SK-N-SH (cell line): ENCODE results near the gene SLC22A6. TPM values are rescaled to one million over a fixed set of nuclear protein-coding genes. Genes with fewer than 3 reads are reported as not detected.

ENCODE experiments used
- CTCF ChIA-PET: fragments of 300-600, 350-600 bp; formaldehyde crosslinking; extraction: SDS; loops from one replicate; lab custom pipeline; 2021; lab: Yijun Ruan, JAX
- POLR2A ChIA-PET: fragments of 350-600 bp; sonication (Branson Sonifier 250); formaldehyde crosslinking; extraction: SDS; loops from one replicate; lab custom pipeline; 2020; ENCODE audit warnings: antibody characterized with exemption, inconsistent platforms; lab: Yijun Ruan, JAX
- DNase-seq: peaks from one replicate; pipeline ENCODE4 v3.0.0; 2012
- H2AFZ ChIP-seq: fragments of 200-600 bp; sonication (generic); 2 replicates; pipeline ENCODE4 v1.8.1; 2016; ENCODE audit warnings: antibody characterized with exemption, mild to moderate bottlenecking, low read depth
- H3F3A ChIP-seq: fragments of 200-600 bp; sonication (generic); replicated peaks from 2 replicates; pipeline ENCODE3; 2016; ENCODE audit warnings: antibody characterized with exemption, mild to moderate bottlenecking; ENCODE audit not compliant: insufficient read depth
- H3K27ac ChIP-seq, 2 experiments: fragments of 200-500 bp in 1 of 2; fragments of 200-600 bp in 1 of 2; sonication (Bioruptor generic) in 1 of 2; sonication (generic), shearing (Covaris generic) in 1 of 2; 2 replicates each; pipeline versions ENCODE4 v1.5.1 to v1.6.1; 2014 to 2016; ENCODE audit warnings: low read depth in 2 of 2, inconsistent platforms in 1 of 2, low read length in 1 of 2, mild to moderate bottlenecking in 1 of 2, mixed read lengths in 1 of 2
- H3K27me3 ChIP-seq: fragments of 200-600 bp; sonication (generic), shearing (Covaris generic); 2 replicates; pipeline ENCODE4 v1.6.1; 2016; ENCODE audit warnings: mixed run types; ENCODE audit not compliant: insufficient read depth
- H3K36me3 ChIP-seq, 2 experiments: fragments of 200-500 bp in 1 of 2; fragments of 200-600 bp in 1 of 2; sonication (Bioruptor generic) in 1 of 2; sonication (generic) in 1 of 2; replicated peaks in 1 of 2; 2 replicates each; pipeline versions ENCODE3 to v1.5.1; 2014 to 2016; ENCODE audit warnings: low read length in 1 of 2, mild to moderate bottlenecking in 1 of 2; ENCODE audit not compliant: insufficient read depth in 2 of 2, control insufficient read depth in 1 of 2
- H3K4me1 ChIP-seq, 2 experiments: fragments of 200-500 bp in 1 of 2; fragments of 200-600 bp in 1 of 2; sonication (Bioruptor generic) in 1 of 2; sonication (generic), shearing (Covaris generic) in 1 of 2; 2 replicates each; pipeline versions ENCODE4 v1.5.1 to v1.6.1; 2014 to 2016; ENCODE audit warnings: low read depth in 1 of 2, low read length in 1 of 2, mixed run types in 1 of 2; ENCODE audit not compliant: insufficient read depth in 2 of 2, control insufficient read depth in 1 of 2
- H3K4me2 ChIP-seq: fragments of 200-600 bp; sonication (generic), shearing (Covaris generic); 2 replicates; pipeline ENCODE4 v1.6.1; 2017; ENCODE audit warnings: mixed run types
- H3K4me3 ChIP-seq, 2 experiments: fragments of 200-500 bp in 1 of 2; fragments of 200-600 bp in 1 of 2; sonication (Bioruptor generic) in 1 of 2; sonication (generic), shearing (Covaris generic) in 1 of 2; 2 replicates each; pipeline versions ENCODE4 v1.5.1 to v1.8.1; 2014 to 2016; ENCODE audit warnings: low read depth in 2 of 2, inconsistent platforms in 1 of 2, low read length in 1 of 2, mild to moderate bottlenecking in 1 of 2, mixed read lengths in 1 of 2, moderate library complexity in 1 of 2
- H3K79me2 ChIP-seq: fragments of 200-600 bp; sonication (generic); 2 replicates; pipeline ENCODE4 v1.8.1; 2017; ENCODE audit warnings: mild to moderate bottlenecking; ENCODE audit not compliant: insufficient read depth
- H3K9ac ChIP-seq: fragments of 200-600 bp; sonication (generic); 2 replicates; pipeline ENCODE4 v1.6.1; 2017; ENCODE audit warnings: mixed run types
- H3K9me2 ChIP-seq: fragments of 200-600 bp; sonication (generic); 2 replicates; pipeline ENCODE4 v1.6.1; 2017; ENCODE audit warnings: mixed run types
- H3K9me3 ChIP-seq: fragments of 200-600 bp; sonication (generic); 2 replicates; pipeline ENCODE4 v1.6.1; 2017; ENCODE audit warnings: mixed run types, mild to moderate bottlenecking, moderate library complexity
- H4K20me1 ChIP-seq: fragments of 200-600 bp; sonication (generic); 2 replicates; pipeline ENCODE4 v1.6.1; 2017; ENCODE audit warnings: mild to moderate bottlenecking, mixed run types; ENCODE audit not compliant: insufficient read depth
- CHD2 ChIP-seq: fragments of 150-350 bp; IDR thresholded peaks from 2 replicates; pipeline ENCODE4 v1.6.1; 2018; ENCODE audit warnings: low read length; ENCODE audit not compliant: partially characterized antibody
- EP300 ChIP-seq, 2 experiments: IDR thresholded peaks; 2 replicates each; pipeline versions ENCODE4 v1.4.0 to v1.6.1; 2012; ENCODE audit warnings: borderline replicate concordance in 1 of 2, low read depth in 1 of 2, low read length in 1 of 2
- FOSL2 ChIP-seq: IDR thresholded peaks from 2 replicates; pipeline ENCODE4 v1.4.0; 2012; ENCODE audit warnings: low read depth, mild to moderate bottlenecking, moderate library complexity, borderline replicate concordance
- FOXJ3 ChIP-seq: sonication (generic); formaldehyde crosslinking; IDR thresholded peaks from 2 replicates; pipeline ENCODE4 v1.5.1; 2020; ENCODE audit warnings: mild to moderate bottlenecking, missing genetic modification reagents
- FOXM1 ChIP-seq: IDR thresholded peaks from 2 replicates; pipeline ENCODE4 v1.4.0; 2012; ENCODE audit warnings: low read depth, mild to moderate bottlenecking
- GATA2 ChIP-seq: sonication (generic); formaldehyde crosslinking; IDR thresholded peaks from 2 replicates; pipeline ENCODE4 v1.5.0; 2020; ENCODE audit warnings: mild to moderate bottlenecking, missing genetic modification reagents
- JUND ChIP-seq: IDR thresholded peaks from 2 replicates; pipeline ENCODE4 v1.4.0; 2012
- MEF2A ChIP-seq: IDR thresholded peaks from 2 replicates; pipeline ENCODE4 v1.4.0; 2012; ENCODE audit warnings: low read depth, borderline replicate concordance
- NFIC ChIP-seq: IDR thresholded peaks from 2 replicates; pipeline ENCODE4 v1.4.0; 2012; ENCODE audit warnings: borderline replicate concordance
- POLR2AphosphoS5 ChIP-seq: IDR thresholded peaks from 2 replicates; pipeline ENCODE4 v1.6.1; 2012; ENCODE audit warnings: low read depth, low read length
- RAD21 ChIP-seq: IDR thresholded peaks from 2 replicates; pipeline ENCODE4 v1.6.1; 2012; ENCODE audit warnings: mild to moderate bottlenecking, low read length
- RFX5 ChIP-seq: IDR thresholded peaks from 2 replicates; pipeline ENCODE4 v1.6.1; 2012; ENCODE audit warnings: mild to moderate bottlenecking, improper control_type of control experiment, low read length
- TAF1 ChIP-seq: IDR thresholded peaks from 2 replicates; pipeline ENCODE4 v1.6.1; 2012; ENCODE audit warnings: low read depth, mild to moderate bottlenecking, low read length, moderate library complexity, borderline replicate concordance
- TEAD4 ChIP-seq: IDR thresholded peaks from 2 replicates; pipeline ENCODE4 v1.4.0; 2012; ENCODE audit warnings: mild to moderate bottlenecking, borderline replicate concordance; ENCODE audit not compliant: insufficient read depth
- YY1 ChIP-seq: IDR thresholded peaks from 2 replicates; pipeline ENCODE4 v1.4.0; 2012; ENCODE audit warnings: low read depth, mild to moderate bottlenecking
- WGBS: methylation state at CpG from one replicate; pipeline ENCODE4 v1.1.6; 2017; ENCODE audit warnings: low lambda C conversion rate; 5-methylcytosine and 5-hydroxymethylcytosine counted together
- polyA plus RNA-seq, 3 experiments: library from polyadenylated mRNA; depleted of rRNA; stranded (reverse); fragments of >200 nt; gene quantifications; 2 replicates each; pipeline ENCODE4 v1.2.3, GENCODE V29; 2012
- TF ChIP-seq, protein P1 (sequence below): IDR thresholded peaks from 2 replicates; pipeline ENCODE4; 2012
- TF ChIP-seq, protein P2 (sequence below): IDR thresholded peaks from 2 replicates; pipeline ENCODE4 v1.4.0; 2012; ENCODE audit warnings: low read depth

Gene SLC22A6
- polyA plus RNA-seq, 1 of the 3 experiments (the other 2 are of a cell fraction): not detected

DNA sequence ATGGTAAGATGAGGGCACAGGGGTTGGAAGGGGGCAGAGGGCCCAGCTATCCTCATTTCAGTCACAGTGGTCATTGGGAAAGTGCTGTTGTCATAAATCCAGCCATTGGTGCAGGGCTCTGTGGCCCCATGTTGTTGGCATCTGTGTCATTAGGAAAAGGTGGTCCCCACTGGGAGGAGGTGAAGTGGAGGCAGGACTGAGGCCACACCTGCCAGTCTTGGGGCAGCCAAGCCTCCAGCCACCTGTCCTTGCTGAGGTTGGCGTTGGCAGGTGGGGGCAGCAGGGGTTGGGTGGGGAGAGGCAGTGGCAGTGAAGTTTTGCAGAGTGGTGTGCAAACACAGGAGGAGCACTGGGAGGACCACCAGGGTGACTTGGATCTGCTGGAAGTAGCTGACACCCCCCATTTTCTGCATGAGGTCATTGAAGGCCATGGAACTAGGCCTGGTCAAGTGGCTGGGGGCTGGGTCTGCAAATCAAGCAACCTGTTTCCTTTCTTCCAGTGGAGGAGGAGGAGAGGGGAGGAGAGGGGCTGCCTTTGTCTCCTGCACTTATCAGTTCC lies 25.3 kb downstream of the SLC22A6 start:
- TF ChIP-seq RFX5 (no peak), YY1 (no peak), EP300 (IDR thresholded peaks at IDR 0.05; ENCODE audit: borderline replicate concordance in 1 of 2, low read depth in 1 of 2, low read length in 1 of 2) (no peak), GATA2 (CRISPR knock-in tag) (no peak), NFIC (no peak), TAF1 (no peak), POLR2AphosphoS5 (no peak), MEF2A (no peak)
- no peaks in the 10 kb centered on the region for H3F3A ChIP-seq
- ChIA-PET CTCF (interaction anchor here (1.9 to 2.5 kb wide), 2 partner anchors 15 to 53 kb away, joined by 4 to 8 read pairs; no protein-coding TSS in a partner anchor), POLR2A (no interaction called here)
- H3K4me2 ChIP-seq: no peak overlapping the region
- H3K27ac ChIP-seq: no peak overlapping the region
- H3K9me2 ChIP-seq: no peaks in the 10 kb centered on the region
- H3K9me3 ChIP-seq: no peaks in the 10 kb centered on the region
- H3K27me3 ChIP-seq: no peaks in the 10 kb centered on the region
- H2AFZ ChIP-seq: no peak overlapping the region
- no peaks in the 10 kb centered on the region for H3K79me2 ChIP-seq
- H3K9ac ChIP-seq: no peak overlapping the region
- no peak for DNase-seq
- 33% methylated on average over 1 of the region's 1 CpG for WGBS
- H3K36me3 ChIP-seq: no peaks in the 10 kb centered on the region
- H3K4me1 ChIP-seq: no peaks in the 10 kb centered on the region; a peak in 1 of 4 replicates
- no peaks in the 10 kb centered on the region for H4K20me1 ChIP-seq
- no peak overlapping the region for H3K4me3 ChIP-seq

DNA sequence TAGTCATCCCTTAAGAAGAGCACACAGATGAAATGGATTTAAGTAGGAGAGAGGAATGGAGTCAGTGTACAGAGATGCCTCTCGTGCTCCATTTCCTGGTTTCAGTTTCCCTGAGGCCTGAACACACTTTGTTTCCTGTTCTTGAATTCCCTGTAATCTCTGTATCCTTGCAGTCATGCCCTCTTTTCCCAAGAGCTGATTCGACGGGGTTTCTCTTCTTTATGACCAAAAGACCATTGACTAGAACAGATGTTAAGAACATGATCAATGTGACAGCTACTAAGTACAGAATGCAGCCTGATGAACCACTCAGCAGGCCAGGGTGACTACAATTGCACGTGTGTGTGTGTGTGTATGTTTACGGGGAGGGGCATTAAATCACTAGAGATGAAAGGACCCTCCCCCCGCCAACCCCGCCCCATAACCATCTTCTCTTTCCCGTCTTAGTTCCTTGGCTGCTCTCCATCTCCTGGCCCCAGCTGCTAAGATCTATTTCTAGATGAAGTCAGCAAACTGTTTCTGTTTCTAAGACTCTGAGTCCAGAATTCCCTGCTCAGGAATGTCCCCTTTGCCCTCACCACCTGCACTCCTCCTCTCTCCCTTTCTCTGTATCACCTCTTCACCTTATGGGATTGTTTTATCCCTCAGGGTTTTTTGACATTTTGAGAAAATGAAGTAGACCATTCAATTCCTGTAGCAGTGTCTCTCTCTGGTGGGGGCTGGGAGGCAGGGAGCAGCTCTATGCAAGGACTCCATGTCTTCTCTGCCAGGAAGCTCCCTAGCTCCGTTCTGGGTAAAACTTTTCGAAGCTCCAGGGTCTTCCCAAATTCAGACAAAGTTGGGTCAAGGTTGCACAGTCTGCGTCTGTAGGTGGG lies 26.0 kb downstream of the SLC22A6 start:
- no peak overlapping the region for H2AFZ ChIP-seq
- TF ChIP-seq RAD21 (no peak), JUND (no peak), TEAD4 (no peak), FOSL2 (no peak), GATA2 (CRISPR knock-in tag) (no peak), FOXJ3 (no peak), NFIC (no peak), FOXM1 (no peak), CHD2 (no peak)
- TF ChIP-seq, protein P1, sequence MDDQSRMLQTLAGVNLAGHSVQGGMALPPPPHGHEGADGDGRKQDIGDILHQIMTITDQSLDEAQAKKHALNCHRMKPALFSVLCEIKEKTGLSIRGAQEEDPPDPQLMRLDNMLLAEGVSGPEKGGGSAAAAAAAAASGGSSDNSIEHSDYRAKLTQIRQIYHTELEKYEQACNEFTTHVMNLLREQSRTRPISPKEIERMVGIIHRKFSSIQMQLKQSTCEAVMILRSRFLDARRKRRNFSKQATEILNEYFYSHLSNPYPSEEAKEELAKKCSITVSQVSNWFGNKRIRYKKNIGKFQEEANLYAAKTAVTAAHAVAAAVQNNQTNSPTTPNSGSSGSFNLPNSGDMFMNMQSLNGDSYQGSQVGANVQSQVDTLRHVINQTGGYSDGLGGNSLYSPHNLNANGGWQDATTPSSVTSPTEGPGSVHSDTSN: no peak
- TF ChIP-seq, protein P2, sequence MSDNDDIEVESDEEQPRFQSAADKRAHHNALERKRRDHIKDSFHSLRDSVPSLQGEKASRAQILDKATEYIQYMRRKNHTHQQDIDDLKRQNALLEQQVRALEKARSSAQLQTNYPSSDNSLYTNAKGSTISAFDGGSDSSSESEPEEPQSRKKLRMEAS: no peak
- H3K4me1 ChIP-seq: no peaks in the 10 kb centered on the region; a peak in 1 of 4 replicates
- H3K9ac ChIP-seq: no peak overlapping the region
- H3K27me3 ChIP-seq: no peaks in the 10 kb centered on the region
- POLR2A ChIA-PET: no interaction called here
- H3K36me3 ChIP-seq: no peaks in the 10 kb centered on the region
- CTCF ChIA-PET: interaction anchor here (1.9 to 2.5 kb wide), 2 partner anchors 16 to 52 kb away, joined by 4 to 8 read pairs; no protein-coding TSS in a partner anchor
- H3K9me3 ChIP-seq: no peaks in the 10 kb centered on the region
- no peak overlapping the region for H3K4me3 ChIP-seq
- H4K20me1 ChIP-seq: no peaks in the 10 kb centered on the region
- H3K27ac ChIP-seq: no peak overlapping the region
- WGBS: 59% methylated on average over 11 of the region's 11 CpGs
- no peaks in the 10 kb centered on the region for H3K79me2 ChIP-seq
- no peak for DNase-seq
- no peak overlapping the region for H3K4me2 ChIP-seq
- H3F3A ChIP-seq: no peaks in the 10 kb centered on the region
- no peaks in the 10 kb centered on the region for H3K9me2 ChIP-seq
